DND-41 (cell line): ENCODE measurements around the gene CEP112.

Experiments used
- ATAC-seq: fragments of 200-7000 bp; cut with Tn5 transposase; 3 replicates; pipeline ENCODE4 v1.9.1; 2021; ENCODE audit warnings: low read depth; ENCODE audit not compliant: insufficient read depth
- DNase-seq: peaks from one replicate; pipeline ENCODE4 v3.0.0-alpha.2; 2020
- H2AFZ ChIP-seq: 2 replicates; pipeline ENCODE4 v1.6.0; 2012; ENCODE audit warnings: low read depth, low read length
- H3K27ac ChIP-seq: 2 replicates; pipeline ENCODE4 v1.5.1; 2012; ENCODE audit warnings: low read length, inconsistent platforms
- H3K27me3 ChIP-seq: fragments of 200-600 bp; sonication (generic); 2 replicates; pipeline ENCODE4 v1.6.0; 2012; ENCODE audit warnings: low read length, mild to moderate bottlenecking, inconsistent platforms; ENCODE audit not compliant: insufficient read depth, poor library complexity
- H3K36me3 ChIP-seq: 2 replicates; pipeline ENCODE4 v1.5.1; 2012; ENCODE audit warnings: low read length, inconsistent platforms; ENCODE audit not compliant: insufficient read depth
- H3K4me1 ChIP-seq: 2 replicates; pipeline ENCODE4 v1.5.1; 2012; ENCODE audit warnings: mild to moderate bottlenecking, low read length; ENCODE audit not compliant: insufficient read depth
- H3K4me2 ChIP-seq: 2 replicates; pipeline ENCODE4 v1.6.0; 2012; ENCODE audit warnings: mild to moderate bottlenecking, moderate library complexity, low read length, inconsistent platforms; ENCODE audit not compliant: insufficient read depth
- H3K4me3 ChIP-seq, 2 experiments: fragments of 200-600 bp in 1 of 2; shearing (Covaris generic) in 1 of 2; 2 replicates each; pipeline ENCODE4 v1.5.1; 2012 to 2016; ENCODE audit warnings: inconsistent platforms in 2 of 2, low read length in 2 of 2, mild to moderate bottlenecking in 2 of 2, low read depth in 1 of 2, moderate library complexity in 1 of 2
- H3K79me2 ChIP-seq: 2 replicates; pipeline ENCODE4 v1.6.0; 2012; ENCODE audit warnings: low read length, inconsistent platforms; ENCODE audit not compliant: insufficient read depth
- H3K9ac ChIP-seq: 2 replicates; pipeline ENCODE4 v1.6.0; 2012; ENCODE audit warnings: low read depth, mild to moderate bottlenecking, inconsistent platforms, low read length, moderate library complexity
- H3K9me3 ChIP-seq: 2 replicates; pipeline ENCODE4 v1.5.1; 2012; ENCODE audit warnings: low read length, moderate library complexity, mild to moderate bottlenecking, inconsistent platforms; ENCODE audit not compliant: insufficient read depth, severe bottlenecking
- H4K20me1 ChIP-seq: 2 replicates; pipeline ENCODE4 v1.6.0; 2012; ENCODE audit warnings: low read length; ENCODE audit not compliant: insufficient read depth
- EZH2 ChIP-seq: IDR thresholded peaks from 3 replicates; pipeline ENCODE4 v1.6.1; 2012; ENCODE audit warnings: borderline replicate concordance, low read depth, mild to moderate bottlenecking, moderate library complexity, low read length, inconsistent platforms; ENCODE audit not compliant: severe bottlenecking
- TF ChIP-seq, protein P1 (sequence below): IDR thresholded peaks from 2 replicates; pipeline ENCODE4 v1.5.1; 2012; ENCODE audit warnings: borderline replicate concordance, low read length, moderate library complexity, mild to moderate bottlenecking; ENCODE audit not compliant: poor library complexity, severe bottlenecking; ENCODE audit errors: extremely low read depth

Gene CEP112

DNA sequence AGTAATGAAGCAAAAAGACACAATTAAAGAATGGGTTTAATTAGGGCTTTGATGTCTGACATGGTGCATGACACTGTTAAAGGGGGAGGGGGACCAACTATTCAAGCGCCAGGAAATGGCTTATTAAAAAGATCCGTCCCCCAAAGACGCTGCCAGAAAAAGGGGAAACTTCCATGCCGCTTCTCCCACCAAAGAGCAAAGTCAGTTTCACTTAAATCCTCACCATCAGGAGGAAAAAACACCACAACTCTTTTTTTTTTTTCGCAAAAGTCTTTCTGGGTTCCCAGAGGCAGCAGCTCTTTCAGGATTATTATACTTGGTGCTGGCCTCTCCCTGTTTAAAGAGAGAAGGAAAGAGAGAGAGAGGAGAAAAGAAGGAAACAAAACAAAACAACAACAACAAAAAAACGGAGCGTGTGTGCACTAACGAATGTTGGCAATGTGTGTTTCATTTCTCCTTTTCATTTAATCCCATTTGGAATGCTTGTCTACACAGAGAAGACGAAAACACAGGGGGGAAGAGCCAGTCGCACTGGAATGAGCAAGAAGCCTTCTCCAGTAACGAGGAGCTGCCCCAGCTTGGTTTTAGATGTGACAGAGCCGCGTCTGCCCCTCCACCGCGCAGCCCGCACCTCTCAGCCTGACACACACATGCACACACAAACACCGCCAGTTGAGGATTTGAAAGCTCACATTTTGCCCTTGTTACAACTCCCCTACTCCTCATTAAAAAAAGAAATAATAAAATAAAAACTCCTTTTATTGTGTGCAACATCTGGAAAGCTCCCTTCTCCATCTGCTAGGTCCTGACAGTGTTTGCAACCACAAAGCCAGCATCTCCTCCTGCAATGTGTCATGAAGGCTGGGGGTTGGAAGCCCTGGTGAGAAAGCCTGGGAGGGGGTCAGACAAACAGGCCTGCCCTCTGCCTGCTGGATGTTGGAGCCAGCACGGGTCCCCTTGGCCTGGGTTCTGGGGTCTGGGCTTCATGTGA, 597.8 kb downstream of the CEP112 start:
- no peaks in the 10 kb centered on the region for H3K36me3 ChIP-seq
- peak overlapping the region; percentile 62 for H3K4me2 ChIP-seq
- peak overlapping the region in 1 of 2 experiments; percentile 40; a peak in 2 of 4 replicates for H3K4me3 ChIP-seq
- no peaks in the 10 kb centered on the region for H3K9me3 ChIP-seq
- ATAC-seq (peak; percentile 72), DNase-seq (peak; percentile 34)
- peak overlapping the region; percentile 54 for H3K27ac ChIP-seq
- H3K4me1 ChIP-seq = peaks cover 25% of the 10 kb centered on the region
- H4K20me1 ChIP-seq = no peaks in the 10 kb centered on the region
- no peaks in the 10 kb centered on the region for H3K27me3 ChIP-seq
- peak overlapping the region; percentile 38 for H3K9ac ChIP-seq
- no peaks in the 10 kb centered on the region for H3K79me2 ChIP-seq
- H2AFZ ChIP-seq = peak overlapping the region; percentile 61
- TF ChIP-seq, protein P1, sequence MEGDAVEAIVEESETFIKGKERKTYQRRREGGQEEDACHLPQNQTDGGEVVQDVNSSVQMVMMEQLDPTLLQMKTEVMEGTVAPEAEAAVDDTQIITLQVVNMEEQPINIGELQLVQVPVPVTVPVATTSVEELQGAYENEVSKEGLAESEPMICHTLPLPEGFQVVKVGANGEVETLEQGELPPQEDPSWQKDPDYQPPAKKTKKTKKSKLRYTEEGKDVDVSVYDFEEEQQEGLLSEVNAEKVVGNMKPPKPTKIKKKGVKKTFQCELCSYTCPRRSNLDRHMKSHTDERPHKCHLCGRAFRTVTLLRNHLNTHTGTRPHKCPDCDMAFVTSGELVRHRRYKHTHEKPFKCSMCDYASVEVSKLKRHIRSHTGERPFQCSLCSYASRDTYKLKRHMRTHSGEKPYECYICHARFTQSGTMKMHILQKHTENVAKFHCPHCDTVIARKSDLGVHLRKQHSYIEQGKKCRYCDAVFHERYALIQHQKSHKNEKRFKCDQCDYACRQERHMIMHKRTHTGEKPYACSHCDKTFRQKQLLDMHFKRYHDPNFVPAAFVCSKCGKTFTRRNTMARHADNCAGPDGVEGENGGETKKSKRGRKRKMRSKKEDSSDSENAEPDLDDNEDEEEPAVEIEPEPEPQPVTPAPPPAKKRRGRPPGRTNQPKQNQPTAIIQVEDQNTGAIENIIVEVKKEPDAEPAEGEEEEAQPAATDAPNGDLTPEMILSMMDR = no peak
- no peak for TF ChIP-seq EZH2

GRCh38 chr17:65593092-65593854, 598.7 kb downstream of the CEP112 start:
- DNase-seq = peak; percentile 46
- H3K27me3 ChIP-seq = no peaks in the 10 kb centered on the region
- no peaks in the 10 kb centered on the region for H4K20me1 ChIP-seq
- peak overlapping the region; percentile 62 for H3K4me2 ChIP-seq
- peak overlapping the region in 1 of 2 experiments; percentile 40; a peak in 1 of 4 replicates for H3K4me3 ChIP-seq
- H3K4me1 ChIP-seq = peaks cover 25% of the 10 kb centered on the region
- TF ChIP-seq EZH2 = no peak
- TF ChIP-seq, protein P1 = no peak
- H3K9ac ChIP-seq = no peak overlapping the region
- no peak overlapping the region for H3K27ac ChIP-seq
- peak; percentile 46; the same call in 2 of the 3 replicates for ATAC-seq
- H3K9me3 ChIP-seq = no peaks in the 10 kb centered on the region
- 0 out of 2 replicates have a peak overlapping the region, but pooled peaks have one; percentile 61 for H2AFZ ChIP-seq
- H3K79me2 ChIP-seq = no peaks in the 10 kb centered on the region
- H3K36me3 ChIP-seq = no peaks in the 10 kb centered on the region

- Histone ChIP-seq H2AFZ (no peak overlapping the region), H3K9ac (no peak overlapping the region), H3K4me1 (peaks cover 25% of the 10 kb centered on the region), H3K4me2 (no peak overlapping the region), H4K20me1 (no peaks in the 10 kb centered on the region), H3K27me3 (no peaks in the 10 kb centered on the region), H3K79me2 (no peaks in the 10 kb centered on the region), H3K9me3 (no peaks in the 10 kb centered on the region), H3K36me3 (no peaks in the 10 kb centered on the region), H3K27ac (no peak overlapping the region), H3K4me3 (no peak overlapping the region)
- ATAC-seq = no peak
- TF ChIP-seq, protein P1 = no peak
- TF ChIP-seq EZH2 = no peak
- DNase-seq = no peak
Observed at GRCh38 chr17:65592125-65592965, 599.6 kb downstream of the CEP112 start.
